ENCODE data around the gene CARD6.
"Not testable (repeated sequence)": the region's sequence is repeated elsewhere in the genome, so short reads cannot be mapped to it uniquely, and the experiment has no call there.

Gene CARD6

DNA sequence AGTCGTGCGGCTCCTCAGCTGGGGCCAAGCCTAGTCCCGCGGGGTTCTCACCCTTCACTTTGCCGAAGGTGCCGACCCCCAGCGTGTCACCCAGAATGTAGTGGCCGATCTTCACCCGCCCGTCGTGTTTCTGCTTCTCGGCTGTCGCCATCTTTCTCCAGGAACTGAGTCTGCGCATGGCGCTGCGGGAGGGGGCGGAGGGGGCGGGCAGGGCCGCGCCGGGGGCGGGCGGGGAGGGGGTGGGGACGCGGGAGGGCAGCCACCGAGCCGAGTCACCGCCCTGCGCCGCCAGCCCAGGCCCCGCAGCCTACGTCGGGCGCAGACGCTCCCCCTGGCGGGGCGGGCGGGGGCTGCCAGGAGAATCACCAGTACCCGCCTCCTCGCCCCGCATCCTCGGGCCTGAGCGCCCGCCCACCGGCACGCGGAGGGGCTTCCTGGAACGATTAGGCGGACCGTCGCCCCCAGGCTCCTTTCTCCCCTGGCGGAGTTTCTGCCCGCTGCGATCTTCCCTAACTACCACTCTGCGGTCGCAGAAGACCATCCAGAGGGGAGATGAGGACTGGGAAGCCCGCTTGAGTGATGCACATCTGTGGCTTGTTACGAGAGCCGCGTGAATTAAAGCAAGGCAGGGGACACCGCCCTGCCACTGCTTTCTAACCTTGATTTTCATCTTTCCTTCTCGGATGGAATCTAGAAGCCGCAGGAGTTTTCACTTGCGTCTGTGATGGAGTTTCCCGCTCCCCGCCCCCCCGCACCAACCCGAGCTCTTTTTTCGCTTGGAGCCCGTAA, 43.0 kb upstream of the CARD6 start, which contains the start of gene PRKAA1:
Gene PRKAA1, minus strand, starts transcription at position 363 of the 789 bp plus-strand sequence. Its CDS starts 185 bp downstream, at position 178.
- Histone ChIP-seq H3K36me3 (peaks cover 0 to 27% (median 20%) of the 10 kb centered on the region in 11 experiments; a peak in 13 of 22 replicates), H3K4me3 (peak within 1 kb of the TSS; percentile 69 to 88 (median 80)), H3K9ac (peak within 1 kb of the TSS; percentile 86 to 95 (median 89)), H3K27me3 (no peaks in the 10 kb centered on the region), H3K27ac (peak within 1 kb of the TSS; percentile 69 to 95 (median 91)), H3K4me1 (peaks cover 18 to 32% (median 29%) of the 10 kb centered on the region in 10 experiments), H3K9me3 (replicated peaks in 1 of 11) (peaks cover 0 to 8% (median 0%) of the 10 kb centered on the region in 11 experiments; a peak in 1 of 22 replicates), H3K4me2 (peak within 1 kb of the TSS; percentile 79 to 95 (median 88)), H4K20me1 (peaks cover 10 to 37% (median 34%) of the 10 kb centered on the region in 11 experiments; a peak in 21 of 22 replicates)
- no peak for TF ChIP-seq Cebpa-rat (IDR thresholded peaks at IDR 0.05)

DNA sequence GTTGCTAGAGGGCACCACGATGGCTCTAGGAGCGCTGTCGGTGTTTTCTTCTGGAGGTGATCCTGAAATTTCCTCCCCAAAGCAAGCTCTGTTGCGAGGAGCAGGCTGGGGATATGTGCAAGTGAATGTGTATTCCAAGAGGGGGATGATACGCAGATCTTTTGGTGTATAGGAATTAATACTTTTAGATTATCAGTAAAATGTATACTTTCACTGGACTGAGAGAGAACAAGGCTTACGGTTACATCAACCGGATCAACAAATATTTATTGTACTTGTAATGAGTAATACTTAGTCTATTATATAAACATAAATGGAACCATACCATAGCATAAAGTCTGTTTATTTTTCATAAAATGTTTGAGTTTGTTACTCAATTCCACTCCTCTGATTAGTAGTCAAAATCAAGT, 42.4 kb upstream of the CARD6 start:
- Histone ChIP-seq H3K27me3 (no peaks in the 10 kb centered on the region), H3K36me3 (peaks cover 0 to 21% (median 16%) of the 10 kb centered on the region in 11 experiments; a peak in 12 of 22 replicates), H3K4me2 (peak overlapping the region; percentile 71 to 90 (median 76)), H3K27ac (peak overlapping the region in 10 of 11 experiments; percentile 50 to 95 (median 90); a peak in 19 of 22 replicates), H3K9me3 (replicated peaks in 1 of 11) (peaks cover 0 to 4% (median 0%) of the 10 kb centered on the region in 11 experiments; a peak in 1 of 22 replicates), H4K20me1 (peaks cover 10 to 31% (median 28%) of the 10 kb centered on the region in 11 experiments; a peak in 21 of 22 replicates), H3K4me1 (peaks cover 18 to 32% (median 29%) of the 10 kb centered on the region in 10 experiments), H3K4me3 (peak overlapping the region; percentile 69 to 88 (median 80)), H3K9ac (peak overlapping the region; percentile 76 to 95 (median 89); a peak in 21 of 22 replicates)
- TF ChIP-seq Cebpa-rat (IDR thresholded peaks at IDR 0.05), result no peak

DNA sequence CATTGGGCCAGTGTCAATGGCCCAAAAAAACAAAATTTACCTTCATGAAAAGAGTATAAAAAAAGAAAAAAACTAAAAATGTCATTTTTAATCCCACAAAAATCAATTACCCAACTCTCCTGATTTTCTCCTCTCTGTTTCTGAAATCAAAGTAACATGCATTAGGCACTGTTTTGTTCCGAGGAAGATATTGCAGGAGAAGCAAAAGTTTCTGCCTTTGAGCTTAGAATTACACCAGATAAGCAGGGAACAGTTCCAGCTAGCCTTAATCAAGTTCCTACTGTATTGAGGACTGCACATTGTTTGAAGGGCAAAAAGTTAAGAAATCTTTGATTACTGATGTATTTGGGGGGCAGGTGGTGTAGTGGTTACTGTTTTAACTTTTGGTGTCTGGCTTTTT, 41.9 kb upstream of the CARD6 start:
- TF ChIP-seq Cebpa-rat (IDR thresholded peaks at IDR 0.05), result no peak
- Histone ChIP-seq H3K27ac (peak overlapping the region in 1 of 11 experiments; percentile 91; a peak in 1 of 22 replicates), H3K4me1 (peaks cover 18 to 32% (median 29%) of the 10 kb centered on the region in 10 experiments), H4K20me1 (peaks cover 10 to 27% (median 25%) of the 10 kb centered on the region in 11 experiments; a peak in 20 of 22 replicates), H3K4me2 (peak overlapping the region in 10 of 11 experiments; percentile 71 to 90 (median 78); a peak in 21 of 22 replicates), H3K9ac (peak overlapping the region in 8 of 11 experiments; percentile 79 to 95 (median 90); a peak in 10 of 22 replicates), H3K36me3 (peaks cover 0 to 16% (median 12%) of the 10 kb centered on the region in 11 experiments; a peak in 11 of 22 replicates), H3K4me3 (peak overlapping the region in 9 of 10 experiments; percentile 69 to 88 (median 79); a peak in 14 of 20 replicates), H3K27me3 (no peaks in the 10 kb centered on the region), H3K9me3 (replicated peaks in 1 of 11) (no peaks in the 10 kb centered on the region; a peak in 1 of 22 replicates)

GRCh38 chr5:40801771-40802562, 39.2 kb upstream of the CARD6 start:
- H3K9me3 ChIP-seq (replicated peaks in 1 of 11), result no peaks in the 10 kb centered on the region
- peaks cover 0 to 5% (median 3%) of the 10 kb centered on the region in 11 experiments; a peak in 15 of 22 replicates for H4K20me1 ChIP-seq
- peaks cover 0 to 16% (median 13%) of the 10 kb centered on the region in 10 experiments; a peak in 17 of 20 replicates for H3K4me1 ChIP-seq
- no peak for TF ChIP-seq Cebpa-rat (IDR thresholded peaks at IDR 0.05)
- H3K9ac ChIP-seq, result no peak overlapping the region
- no peak overlapping the region for H3K27ac ChIP-seq
- no peaks in the 10 kb centered on the region for H3K36me3 ChIP-seq
- no peaks in the 10 kb centered on the region for H3K27me3 ChIP-seq
- no peak overlapping the region for H3K4me3 ChIP-seq
- H3K4me2 ChIP-seq, result no peak overlapping the region

DNA sequence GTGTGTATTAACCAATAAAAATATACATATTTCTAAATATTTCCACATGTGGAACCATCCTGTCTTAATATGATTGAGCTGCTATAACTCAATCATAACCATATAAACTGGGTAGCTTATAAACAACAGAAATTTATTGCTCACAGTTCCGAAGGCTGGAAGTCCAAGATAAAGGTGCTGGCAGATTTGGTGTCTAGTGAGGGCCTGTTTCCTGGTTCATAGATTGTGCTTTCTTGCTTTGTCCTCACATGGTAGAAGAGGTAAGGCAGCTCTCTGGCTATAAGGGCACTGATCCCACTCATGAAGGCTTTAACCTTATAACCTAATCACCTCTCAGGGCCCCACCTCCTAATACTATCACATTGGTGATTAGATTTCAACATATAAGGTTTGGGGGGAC, 29.0 kb upstream of the CARD6 start:
- no peaks in the 10 kb centered on the region for H4K20me1 ChIP-seq
- no peak overlapping the region for H3K27ac ChIP-seq
- H3K36me3 ChIP-seq, result no peaks in the 10 kb centered on the region
- no peak for TF ChIP-seq Cebpa-rat (IDR thresholded peaks at IDR 0.05)
- no peak overlapping the region for H3K4me2 ChIP-seq
- H3K27me3 ChIP-seq, result no peaks in the 10 kb centered on the region
- no peaks in the 10 kb centered on the region for H3K9me3 ChIP-seq (replicated peaks in 1 of 11)
- H3K9ac ChIP-seq, result no peak overlapping the region
- no peak overlapping the region for H3K4me3 ChIP-seq
- H3K4me1 ChIP-seq, result no peaks in the 10 kb centered on the region

- Histone ChIP-seq H3K27ac (no peak overlapping the region), H4K20me1 (no peaks in the 10 kb centered on the region), H3K9me3 (replicated peaks in 1 of 11) (no peaks in the 10 kb centered on the region), H3K4me1 (no peaks in the 10 kb centered on the region), H3K36me3 (no peaks in the 10 kb centered on the region), H3K27me3 (no peaks in the 10 kb centered on the region), H3K9ac (no peak overlapping the region), H3K4me2 (no peak overlapping the region), H3K4me3 (no peak overlapping the region)
- TF ChIP-seq Cebpa-rat (IDR thresholded peaks at IDR 0.05), result no peak
Observed at GRCh38 chr5:40813698-40814281, 27.4 kb upstream of the CARD6 start.

- H3K4me3 ChIP-seq, result no peak overlapping the region
- H3K27me3 ChIP-seq, result no peaks in the 10 kb centered on the region
- H3K9me3 ChIP-seq (replicated peaks in 1 of 11), result no peaks in the 10 kb centered on the region
- H3K27ac ChIP-seq, result no peak overlapping the region
- H4K20me1 ChIP-seq, result peaks cover 36 to 64% (median 52%) of the 10 kb centered on the region in 11 experiments; a peak in 21 of 22 replicates
- H3K4me1 ChIP-seq, result 0 out of 20 replicates have a peak, but pooled peaks cover 0 to 2% (median 0%) of the 10 kb centered on the region in 10 experiments
- H3K9ac ChIP-seq, result no peak overlapping the region
- H3K36me3 ChIP-seq, result peaks cover 31 to 67% (median 40%) of the 10 kb centered on the region in 11 experiments
- no peak for TF ChIP-seq Cebpa-rat (IDR thresholded peaks at IDR 0.05)
- no peak overlapping the region for H3K4me2 ChIP-seq
Observed at GRCh38 chr5:40823459-40823858, 17.7 kb upstream of the CARD6 start.

DNA sequence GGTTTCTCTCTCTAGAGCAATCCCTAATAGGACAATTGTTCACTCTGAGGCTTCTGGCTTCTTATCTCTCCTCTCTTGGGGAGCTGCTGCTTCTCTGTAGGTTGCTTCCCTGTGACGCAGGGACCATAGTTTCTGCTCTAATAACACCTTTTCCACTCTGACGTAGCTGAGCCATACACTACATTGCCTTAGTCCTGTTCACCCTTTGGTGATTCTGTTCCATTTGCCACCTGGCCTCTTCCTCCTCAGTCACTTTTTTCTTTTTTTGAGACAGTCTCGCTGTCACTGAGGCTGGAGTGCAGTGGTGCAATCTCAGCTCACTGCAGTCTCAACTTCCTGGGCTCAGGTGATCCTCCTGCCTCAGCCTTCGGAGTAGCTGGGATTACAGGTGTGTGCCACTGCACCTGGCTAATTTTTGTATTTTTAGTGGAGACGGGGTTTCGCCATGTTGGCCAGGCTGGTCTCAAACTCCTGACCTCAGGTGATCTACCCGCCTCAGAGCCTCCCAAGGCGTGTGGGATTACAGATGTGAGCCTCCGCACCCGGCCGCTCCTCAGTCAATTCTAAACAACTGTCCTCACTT, 15.6 kb upstream of the CARD6 start:
- not testable (repeated sequence) for H3K27me3 ChIP-seq; H3K4me2 ChIP-seq; H3K9me3 ChIP-seq (replicated peaks in 1 of 11); H3K27ac ChIP-seq; H3K4me3 ChIP-seq; H3K9ac ChIP-seq
- peaks cover 57 to 85% (median 73%) of the 10 kb centered on the region in 11 experiments; a peak in 21 of 22 replicates for H4K20me1 ChIP-seq
- H3K36me3 ChIP-seq, result peaks cover 52 to 84% (median 61%) of the 10 kb centered on the region in 11 experiments
- H3K4me1 ChIP-seq, result peaks cover 0 to 20% (median 3%) of the 10 kb centered on the region in 10 experiments; a peak in 7 of 20 replicates

All from BLaER1 treated with 17β-estradiol and CSF1 and Interleukin-3, amounts not matched to agents 10 nM and 100 nM (cell line).